LNCAP (cell line): ENCODE data around the gene GTPBP10.

Source experiments
- CTCF ChIP-seq: fragments of 450-650 bp; IDR thresholded peaks from 2 replicates; pipeline ENCODE4 v1.5.1; 2017; ENCODE audit warnings: mild to moderate bottlenecking

GTPBP10 gene

DNA sequence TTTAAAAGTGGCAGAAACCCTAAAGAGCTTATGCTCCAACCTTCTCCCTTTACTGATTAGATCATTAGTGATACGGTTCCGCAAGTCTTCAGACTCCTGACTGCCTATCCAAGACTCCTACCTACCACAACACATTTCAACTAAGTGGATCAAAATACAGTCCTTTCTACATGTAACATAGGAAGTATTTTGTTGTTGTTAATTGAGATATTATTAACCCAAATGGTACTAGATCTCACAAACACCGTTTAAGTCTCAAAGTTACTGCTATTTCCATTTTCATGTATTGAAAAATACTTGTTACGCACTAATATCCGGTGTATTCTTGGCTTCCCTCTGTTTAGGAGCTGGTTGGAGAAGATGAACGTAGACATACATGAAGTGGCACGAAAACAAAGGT is 26.5 kb upstream of the GTPBP10 start:
- TF ChIP-seq CTCF: no peak

DNA sequence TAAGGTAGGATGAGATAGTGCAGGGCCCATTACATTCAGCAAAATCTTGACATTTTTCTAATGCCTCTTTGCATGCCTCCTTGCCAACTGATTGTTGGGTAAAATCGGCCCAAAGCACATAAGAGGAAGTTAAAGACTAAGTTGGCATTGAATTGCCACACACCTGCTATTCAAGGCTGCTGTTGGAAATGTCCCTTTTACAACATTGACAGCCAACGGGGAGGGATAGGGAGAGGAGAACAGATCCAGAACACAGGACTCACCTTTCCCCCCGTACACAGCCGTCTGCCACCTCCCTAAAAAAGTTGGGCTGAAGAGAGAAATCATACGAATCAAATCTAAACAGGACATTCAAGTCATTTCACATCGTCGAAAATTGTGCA is 26.1 kb upstream of the GTPBP10 start:
- no peak for TF ChIP-seq CTCF

DNA sequence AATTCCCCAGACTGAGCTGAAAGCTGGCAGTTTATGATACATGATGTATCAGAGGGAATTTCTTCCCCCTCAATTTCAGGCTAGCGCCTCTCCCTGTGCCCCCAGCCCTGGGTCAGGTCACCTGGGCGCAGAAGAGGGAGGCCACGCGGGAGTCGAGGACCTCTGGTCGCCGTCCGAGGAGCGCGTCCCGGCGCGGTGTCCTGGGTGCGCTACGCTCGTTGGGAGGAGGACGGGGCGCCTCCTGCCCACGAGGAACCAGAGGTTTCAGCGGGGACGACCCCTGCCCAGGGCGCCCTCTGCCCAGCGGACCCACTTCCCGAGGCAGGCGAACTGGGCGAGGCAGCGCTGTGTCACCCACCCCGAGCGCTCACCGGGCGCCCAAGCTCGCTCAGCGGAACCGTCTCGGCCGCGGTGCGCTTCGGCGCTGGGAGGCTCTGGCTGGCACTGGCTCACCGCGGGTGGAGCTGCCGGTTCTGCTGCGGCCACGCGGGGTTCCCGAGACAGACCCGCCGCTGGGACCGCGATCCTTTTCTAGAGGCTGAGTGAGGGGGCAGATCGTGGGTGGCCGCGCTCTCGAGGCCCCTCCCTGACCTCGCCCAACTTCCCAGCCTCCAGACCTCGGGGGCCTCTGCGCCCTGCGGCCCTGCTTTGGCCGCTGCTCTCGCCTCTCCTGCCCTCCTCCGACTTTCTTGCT is 25.6 kb upstream of the GTPBP10 start, which contains the start of gene FAM237B:
Gene FAM237B (minus strand): TSS at position 504 of the 694 bp plus-strand sequence. CDS start 1,556 bp downstream, outside the sequence.
- no peak for TF ChIP-seq CTCF

- TF ChIP-seq CTCF: no peak
Measured at GRCh38 chr7:90322837-90323236, 23.7 kb upstream of the GTPBP10 start.

GRCh38 chr7:90326500-90326899 is 20.0 kb upstream of the GTPBP10 start:
- TF ChIP-seq CTCF: no peak

DNA sequence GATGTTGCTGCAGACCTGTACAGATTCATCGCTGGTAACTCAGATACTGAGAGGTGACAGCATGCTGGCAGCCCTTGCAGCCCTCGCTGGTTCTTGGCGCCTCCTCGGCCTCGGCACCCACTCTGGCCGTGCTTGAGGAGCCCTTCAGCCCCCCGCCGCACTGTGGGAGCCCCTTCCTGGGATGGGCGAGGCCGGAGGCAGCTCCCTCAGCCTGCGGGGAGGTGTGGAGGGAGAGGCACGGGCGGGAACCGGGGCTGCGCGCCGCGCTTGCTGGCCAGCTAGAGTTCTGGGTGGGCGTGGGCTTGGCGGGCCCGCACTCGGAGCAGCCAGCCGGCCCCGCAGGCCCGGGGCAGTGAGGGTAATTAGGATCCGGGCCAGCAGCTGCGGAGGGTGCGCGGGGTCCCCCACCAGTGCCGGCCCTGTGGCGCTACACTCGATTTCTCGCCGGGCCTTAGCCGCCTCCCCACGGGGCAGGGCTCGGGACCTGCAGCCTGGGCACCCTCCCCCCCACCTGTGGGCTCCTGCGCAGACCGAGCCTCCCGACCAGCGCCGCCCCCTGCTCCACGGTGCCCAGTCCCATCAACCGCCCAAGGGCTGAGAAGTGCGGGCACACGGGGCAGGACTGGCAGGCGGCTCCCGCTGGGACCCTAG is 12.2 kb upstream of the GTPBP10 start:
- no peak for TF ChIP-seq CTCF

GRCh38 chr7:90337106-90337505 is 9.4 kb upstream of the GTPBP10 start:
- no peak for TF ChIP-seq CTCF
